Panc1 (cell line): ENCODE results near the gene DIP2C. TPM values are rescaled to one million over a fixed set of nuclear protein-coding genes. Genes with fewer than 3 reads are reported as not detected.

ENCODE experiments used
- ATAC-seq: fragments of 200-7000 bp; cut with Tn5 transposase; 2 replicates; pipeline ENCODE4 v1.9.1; 2020; ENCODE audit warnings: mild to moderate bottlenecking, moderate library complexity
- BruUV-seq: library from RNA; stranded (reverse); fragments of 400-500 nt; replicated peaks from 2 replicates; lab custom pipeline; 2021; lab: Mats Ljungman, UMichigan
- CTCF ChIA-PET: fragments of 300-600 bp; sonication (Branson Sonifier 250); formaldehyde crosslinking; loops from one replicate; lab custom pipeline; 2022; ENCODE audit warnings: antibody characterized with exemption; lab: Charles Lee
- POLR2A ChIA-PET: fragments of 300-600 bp; sonication (Branson Sonifier 250); formaldehyde crosslinking; loops from one replicate; lab custom pipeline; 2022; ENCODE audit warnings: antibody characterized with exemption; lab: Charles Lee
- DNase-seq: peaks from one replicate; pipeline ENCODE4 v3.0.0-alpha.2; 2010; ENCODE audit warnings: low read depth, low spot score
- H3K27ac ChIP-seq: 2 replicates; pipeline ENCODE4 v1.5.1; 2011; ENCODE audit warnings: mild to moderate bottlenecking, low read length, inconsistent platforms
- H3K27me3 ChIP-seq: fragments of 200-500 bp; sonication (Bioruptor generic); 2 replicates; pipeline ENCODE4 v1.6.0; 2014; ENCODE audit warnings: low read length, inconsistent platforms; ENCODE audit not compliant: control insufficient read depth, insufficient read depth
- H3K36me3 ChIP-seq: fragments of 200-500 bp; sonication (Bioruptor generic); 2 replicates; pipeline ENCODE4 v1.5.1; 2014; ENCODE audit warnings: inconsistent platforms, mild to moderate bottlenecking, low read length, moderate library complexity; ENCODE audit not compliant: control insufficient read depth, insufficient read depth
- H3K4me1 ChIP-seq: 2 replicates; pipeline ENCODE4 v1.5.1; 2011; ENCODE audit warnings: inconsistent platforms, mild to moderate bottlenecking, low read length, moderate library complexity; ENCODE audit not compliant: control insufficient read depth, insufficient read depth
- H3K4me3 ChIP-seq, 2 experiments: 2 replicates each; pipeline ENCODE4 v1.5.1; 2011 to 2012; ENCODE audit warnings: low read depth in 2 of 2, low read length in 2 of 2, mild to moderate bottlenecking in 2 of 2, inconsistent platforms in 1 of 2, moderate library complexity in 1 of 2
- H3K9me3 ChIP-seq: fragments of 200-500 bp; sonication (Bioruptor generic); 2 replicates; pipeline ENCODE4 v1.5.1; 2014; ENCODE audit warnings: low read depth, mild to moderate bottlenecking, inconsistent platforms, low read length, moderate library complexity; ENCODE audit not compliant: control insufficient read depth, insufficient read depth
- POLR2AphosphoS5 ChIP-seq: IDR thresholded peaks from 2 replicates; pipeline ENCODE4 v1.6.1; 2012; ENCODE audit warnings: mild to moderate bottlenecking, low read depth, low read length, moderate library complexity
- SIN3A ChIP-seq: IDR thresholded peaks from 2 replicates; pipeline ENCODE4 v1.6.1; 2012; ENCODE audit warnings: low read depth, mild to moderate bottlenecking, low read length, moderate library complexity, borderline replicate concordance; ENCODE audit not compliant: insufficient read depth
- TCF7L2 ChIP-seq: IDR thresholded peaks from 2 replicates; pipeline ENCODE4 v1.6.1; 2011; ENCODE audit warnings: mild to moderate bottlenecking, low read depth, low read length, inconsistent platforms
- in situ Hi-C: cut with HindIII; loops from 2 replicates; pipeline ENCODE4 v1.10.0; 2016; ENCODE audit warnings: low sequenced_read_pairs, low pct_unique_long_range_greater_than_20kb
- intact Hi-C: fragments of 100-400 bp; cut with micrococcal nuclease; formaldehyde crosslinking; loops from one replicate; pipeline ENCODE4 v1.10.0; 2022; ENCODE audit not compliant: unreplicated experiment
- total RNA-seq: library from RNA; stranded (reverse); gene quantifications from one replicate; pipeline ENCODE4 v1.2.1, GENCODE V29; 2021; ENCODE audit not compliant: unreplicated experiment
- TF ChIP-seq, protein P1 (sequence below), 2 experiments: IDR thresholded peaks; 2 replicates each; pipeline ENCODE4 v1.6.1; 2011 to 2012; ENCODE audit warnings: low read depth in 2 of 2, control low read depth in 1 of 2, low read length in 1 of 2, mild to moderate bottlenecking in 1 of 2, moderate library complexity in 1 of 2; ENCODE audit not compliant: insufficient read depth in 1 of 2
- TF ChIP-seq, protein P2 (sequence below): fragments of 450-650 bp; IDR thresholded peaks from 2 replicates; pipeline ENCODE4 v1.5.1; 2017; ENCODE audit warnings: mild to moderate bottlenecking

Gene DIP2C
- total RNA-seq, 1 experiment from 2014 or later = 13.2 TPM

DNA sequence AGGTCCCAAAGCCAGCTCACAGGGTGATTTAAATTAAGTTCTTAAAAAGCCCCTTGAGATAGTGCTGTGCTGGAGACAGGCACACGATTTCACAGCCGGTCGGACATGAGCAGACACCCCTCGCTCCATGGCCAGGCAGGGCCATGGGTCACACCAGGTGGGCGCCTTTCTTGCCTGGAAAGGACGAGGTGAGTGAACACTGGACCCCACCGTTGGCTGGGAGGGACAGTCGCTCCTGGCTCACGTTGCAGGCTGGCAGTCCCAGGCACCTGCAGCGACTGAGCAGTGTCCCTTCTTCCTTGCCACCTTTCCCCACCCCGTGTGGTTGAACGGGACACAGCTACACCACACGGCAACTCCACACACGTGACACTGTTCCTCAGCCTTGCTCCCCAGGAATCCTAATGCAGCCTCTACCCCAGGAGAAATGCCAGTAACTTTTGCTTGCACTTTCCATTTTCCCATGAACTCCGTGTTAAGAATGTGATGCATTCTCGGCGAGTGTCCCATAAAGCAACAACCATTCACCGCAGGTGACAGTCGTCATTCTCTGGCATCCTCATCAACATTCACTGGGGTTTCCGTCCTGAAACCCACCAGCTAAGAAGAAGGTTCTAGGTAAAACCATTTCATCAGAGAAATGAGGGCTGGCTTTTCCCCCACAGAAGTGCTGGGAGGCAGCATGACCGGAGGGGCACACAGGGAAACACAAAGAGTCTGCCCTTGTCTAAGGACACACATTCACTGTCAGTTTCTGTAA lies 336.8 kb downstream of the DIP2C start:
- intact Hi-C loops = no loop called here
- H3K27ac ChIP-seq = no peak overlapping the region
- no TSS peak for BruUV-seq
- no peaks in the 10 kb centered on the region for H3K9me3 ChIP-seq
- CTCF ChIA-PET = no interaction called here
- in situ Hi-C loops = no loop called here
- no peaks in the 10 kb centered on the region for H3K4me1 ChIP-seq
- no peaks in the 10 kb centered on the region for H3K27me3 ChIP-seq
- TF ChIP-seq, protein P1, sequence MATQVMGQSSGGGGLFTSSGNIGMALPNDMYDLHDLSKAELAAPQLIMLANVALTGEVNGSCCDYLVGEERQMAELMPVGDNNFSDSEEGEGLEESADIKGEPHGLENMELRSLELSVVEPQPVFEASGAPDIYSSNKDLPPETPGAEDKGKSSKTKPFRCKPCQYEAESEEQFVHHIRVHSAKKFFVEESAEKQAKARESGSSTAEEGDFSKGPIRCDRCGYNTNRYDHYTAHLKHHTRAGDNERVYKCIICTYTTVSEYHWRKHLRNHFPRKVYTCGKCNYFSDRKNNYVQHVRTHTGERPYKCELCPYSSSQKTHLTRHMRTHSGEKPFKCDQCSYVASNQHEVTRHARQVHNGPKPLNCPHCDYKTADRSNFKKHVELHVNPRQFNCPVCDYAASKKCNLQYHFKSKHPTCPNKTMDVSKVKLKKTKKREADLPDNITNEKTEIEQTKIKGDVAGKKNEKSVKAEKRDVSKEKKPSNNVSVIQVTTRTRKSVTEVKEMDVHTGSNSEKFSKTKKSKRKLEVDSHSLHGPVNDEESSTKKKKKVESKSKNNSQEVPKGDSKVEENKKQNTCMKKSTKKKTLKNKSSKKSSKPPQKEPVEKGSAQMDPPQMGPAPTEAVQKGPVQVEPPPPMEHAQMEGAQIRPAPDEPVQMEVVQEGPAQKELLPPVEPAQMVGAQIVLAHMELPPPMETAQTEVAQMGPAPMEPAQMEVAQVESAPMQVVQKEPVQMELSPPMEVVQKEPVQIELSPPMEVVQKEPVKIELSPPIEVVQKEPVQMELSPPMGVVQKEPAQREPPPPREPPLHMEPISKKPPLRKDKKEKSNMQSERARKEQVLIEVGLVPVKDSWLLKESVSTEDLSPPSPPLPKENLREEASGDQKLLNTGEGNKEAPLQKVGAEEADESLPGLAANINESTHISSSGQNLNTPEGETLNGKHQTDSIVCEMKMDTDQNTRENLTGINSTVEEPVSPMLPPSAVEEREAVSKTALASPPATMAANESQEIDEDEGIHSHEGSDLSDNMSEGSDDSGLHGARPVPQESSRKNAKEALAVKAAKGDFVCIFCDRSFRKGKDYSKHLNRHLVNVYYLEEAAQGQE (IDR thresholded peaks at IDR 0.05; ENCODE audit: insufficient read depth in 1 of 2, low read depth in 2 of 2, low read length in 1 of 2) = no peak
- TF ChIP-seq, protein P2, sequence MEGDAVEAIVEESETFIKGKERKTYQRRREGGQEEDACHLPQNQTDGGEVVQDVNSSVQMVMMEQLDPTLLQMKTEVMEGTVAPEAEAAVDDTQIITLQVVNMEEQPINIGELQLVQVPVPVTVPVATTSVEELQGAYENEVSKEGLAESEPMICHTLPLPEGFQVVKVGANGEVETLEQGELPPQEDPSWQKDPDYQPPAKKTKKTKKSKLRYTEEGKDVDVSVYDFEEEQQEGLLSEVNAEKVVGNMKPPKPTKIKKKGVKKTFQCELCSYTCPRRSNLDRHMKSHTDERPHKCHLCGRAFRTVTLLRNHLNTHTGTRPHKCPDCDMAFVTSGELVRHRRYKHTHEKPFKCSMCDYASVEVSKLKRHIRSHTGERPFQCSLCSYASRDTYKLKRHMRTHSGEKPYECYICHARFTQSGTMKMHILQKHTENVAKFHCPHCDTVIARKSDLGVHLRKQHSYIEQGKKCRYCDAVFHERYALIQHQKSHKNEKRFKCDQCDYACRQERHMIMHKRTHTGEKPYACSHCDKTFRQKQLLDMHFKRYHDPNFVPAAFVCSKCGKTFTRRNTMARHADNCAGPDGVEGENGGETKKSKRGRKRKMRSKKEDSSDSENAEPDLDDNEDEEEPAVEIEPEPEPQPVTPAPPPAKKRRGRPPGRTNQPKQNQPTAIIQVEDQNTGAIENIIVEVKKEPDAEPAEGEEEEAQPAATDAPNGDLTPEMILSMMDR = no peak
- TF ChIP-seq SIN3A (no peak), POLR2AphosphoS5 (no peak), TCF7L2 (no peak)
- ATAC-seq (no peak), DNase-seq (no peak)
- no peak overlapping the region for H3K4me3 ChIP-seq
- no peaks in the 10 kb centered on the region for H3K36me3 ChIP-seq
- POLR2A ChIA-PET = interaction anchor here (0.6 kb wide), 1 partner anchor 27 kb away, joined by 7 read pairs; no protein-coding TSS in a partner anchor

DNA sequence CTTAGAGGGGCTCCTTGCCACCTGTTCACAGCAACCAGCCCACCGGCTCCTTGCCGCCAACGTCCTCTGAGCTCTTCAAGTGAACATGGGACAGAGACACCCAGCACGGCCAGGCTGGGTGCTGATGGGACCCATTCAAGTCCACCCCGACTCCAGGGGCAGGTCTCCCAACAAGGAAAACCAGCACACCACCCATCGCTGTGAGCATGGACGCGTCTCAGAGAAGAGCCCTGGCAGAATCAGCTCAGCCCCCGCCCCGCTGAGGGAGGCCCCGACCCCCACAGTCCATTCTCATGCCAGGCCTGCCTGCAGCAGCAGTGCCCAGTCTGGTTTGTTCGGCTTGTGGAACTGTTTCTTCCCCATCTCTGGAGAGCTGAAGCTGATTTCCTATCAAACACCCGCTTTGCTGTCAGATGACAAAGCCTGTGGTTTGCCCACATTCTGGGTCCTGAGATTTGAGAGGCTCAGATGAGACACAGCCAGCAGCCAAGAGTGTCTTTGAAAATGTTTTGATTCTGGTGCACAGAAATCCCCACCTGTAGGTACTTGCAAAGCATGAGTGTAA lies 337.6 kb downstream of the DIP2C start:
- ChIA-PET CTCF (no interaction called here), POLR2A (no interaction called here)
- in situ Hi-C loops = no loop called here
- Histone ChIP-seq H3K36me3 (no peaks in the 10 kb centered on the region), H3K9me3 (no peaks in the 10 kb centered on the region), H3K27me3 (no peaks in the 10 kb centered on the region), H3K4me1 (no peaks in the 10 kb centered on the region), H3K4me3 (no peak overlapping the region), H3K27ac (no peak overlapping the region)
- intact Hi-C loops = no loop called here
- TF ChIP-seq TCF7L2 (no peak), SIN3A (no peak), POLR2AphosphoS5 (no peak)
- TF ChIP-seq, protein P2 = no peak
- TF ChIP-seq, protein P1 (IDR thresholded peaks at IDR 0.05; ENCODE audit: insufficient read depth in 1 of 2, low read depth in 2 of 2, low read length in 1 of 2) = no peak
- no TSS peak for BruUV-seq
- ATAC-seq (no peak), DNase-seq (no peak)
